ENCODE results near the gene TSPO. TPM values are rescaled to one million over a fixed set of nuclear protein-coding genes. Genes with fewer than 3 reads are reported as not detected.

TSPO gene
- total and polyA plus RNA-seq, 2 of the 13 experiments (the other 11 are each of a cell fraction or from before 2014, with no cell fraction given) = 0.46 to 1.4 TPM

DNA sequence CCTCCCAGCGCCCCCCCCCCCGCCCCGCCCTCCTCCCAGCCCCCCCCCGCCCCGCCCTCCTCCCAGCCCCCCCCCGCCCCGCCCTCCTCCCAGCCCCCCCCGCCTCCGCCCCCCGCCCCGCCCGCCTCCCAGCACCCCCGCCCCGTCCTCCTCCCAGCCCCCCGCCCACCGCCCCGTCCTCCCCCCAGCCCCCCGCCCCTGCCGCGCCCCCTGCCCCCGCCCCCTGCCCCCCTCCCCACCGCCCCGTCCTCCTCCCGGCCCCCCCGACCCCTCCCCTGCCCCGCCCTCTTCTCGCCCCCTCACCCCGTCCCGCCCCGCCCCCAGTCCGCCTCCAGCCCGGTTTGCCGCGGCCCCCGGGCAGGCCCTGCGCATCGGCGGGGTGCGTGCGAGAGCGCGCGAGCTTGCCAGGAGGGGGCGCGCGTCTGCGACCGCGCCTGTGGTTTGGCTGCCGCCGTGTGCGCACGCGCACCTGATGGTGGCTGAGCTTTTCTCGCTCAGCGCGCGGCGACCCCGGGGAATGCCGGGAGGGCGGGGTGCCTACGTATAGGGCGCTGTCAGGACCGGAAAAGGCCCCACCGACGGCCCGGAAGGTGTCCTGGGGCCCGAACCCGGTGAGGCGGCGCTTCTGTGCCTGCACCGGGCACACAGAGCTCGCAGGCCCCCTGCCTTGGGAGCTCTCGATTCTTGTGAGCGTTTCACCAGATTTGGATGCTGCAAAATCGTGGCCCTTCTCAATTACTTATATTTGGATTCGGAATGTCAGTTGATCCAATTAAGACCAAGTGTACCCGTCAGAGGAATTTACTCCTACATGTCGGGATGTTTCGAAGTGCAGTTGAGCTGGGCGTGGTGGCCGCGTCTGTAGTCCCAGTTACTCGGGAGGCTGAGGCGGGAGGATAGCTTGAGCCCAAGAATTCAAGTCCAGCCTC lies 36.1 kb downstream of the TSPO start (continued):
- TF ChIP-seq ZNF784 (CRISPR knock-in tag; IDR thresholded peaks at IDR 0.05; ENCODE audit: borderline replicate concordance) (no peak), SRY (CRISPR knock-in tag; IDR thresholded peaks at IDR 0.05) (peak; percentile 70; the same call in 1 of the 2 replicates), SMYD3 (CRISPR knock-in tag; IDR thresholded peaks at IDR 0.05) (no peak; the same call in 1 of the 2 replicates), TBP (CRISPR knock-in tag; IDR thresholded peaks at IDR 0.05) (0 out of 2 replicates have a peak, but pooled peaks have one; percentile 47), ZNF816 (CRISPR knock-in tag; IDR thresholded peaks at IDR 0.05; ENCODE audit: borderline replicate concordance) (no peak), ZNF101 (CRISPR knock-in tag; IDR thresholded peaks at IDR 0.05; ENCODE audit: borderline replicate concordance, low read depth) (no peak), ZFP37 (CRISPR knock-in tag; IDR thresholded peaks at IDR 0.05; ENCODE audit: borderline replicate concordance) (peak; percentile 41; the same call in 1 of the 2 replicates), SMC3 (IDR thresholded peaks at IDR 0.05; ENCODE audit: low read length) (no peak), KDM5A (IDR thresholded peaks at IDR 0.05; ENCODE audit: borderline replicate concordance, low read length) (no peak), KLF11 (CRISPR knock-in tag; IDR thresholded peaks at IDR 0.05) (no peak), NR2F2 (IDR thresholded peaks at IDR 0.05; ENCODE audit: borderline replicate concordance, low read depth) (no peak), ZNF260 (CRISPR knock-in tag; IDR thresholded peaks at IDR 0.05; ENCODE audit: borderline replicate concordance, low read depth) (no peak), ZNF383 (CRISPR knock-in tag; IDR thresholded peaks at IDR 0.05; ENCODE audit: borderline replicate concordance) (no peak), PCBP2 (optimal IDR thresholded peaks at IDR 0.05; ENCODE audit: low read depth, low read length, poor library complexity, severe bottlenecking) (no peak), ZBTB20 (CRISPR knock-in tag; IDR thresholded peaks at IDR 0.05; ENCODE audit: borderline replicate concordance, low read depth) (peak; percentile 60; the same call in 1 of the 2 replicates), ZNF501 (CRISPR knock-in tag; IDR thresholded peaks at IDR 0.05) (peak; percentile 83), ZMAT3 (CRISPR knock-in tag; conservative IDR thresholded peaks at IDR 0.05) (0 out of 2 replicates have a peak, but pooled peaks have one; percentile 32), SNRNP70 (IDR thresholded peaks at IDR 0.05; ENCODE audit: low read depth, low read length) (no peak), ZNF232 (CRISPR knock-in tag; IDR thresholded peaks at IDR 0.05; ENCODE audit: borderline replicate concordance) (peak; percentile 68; the same call in 1 of the 2 replicates), ZNF564 (CRISPR knock-in tag; IDR thresholded peaks at IDR 0.05) (peak; percentile 55; the same call in 1 of the 2 replicates), HOXA5 (CRISPR knock-in tag; IDR thresholded peaks at IDR 0.05) (peak; percentile 89), ZNF660 (CRISPR knock-in tag; IDR thresholded peaks at IDR 0.05; ENCODE audit: borderline replicate concordance, low read depth) (no peak)
- TF ChIP-seq, protein P1, sequence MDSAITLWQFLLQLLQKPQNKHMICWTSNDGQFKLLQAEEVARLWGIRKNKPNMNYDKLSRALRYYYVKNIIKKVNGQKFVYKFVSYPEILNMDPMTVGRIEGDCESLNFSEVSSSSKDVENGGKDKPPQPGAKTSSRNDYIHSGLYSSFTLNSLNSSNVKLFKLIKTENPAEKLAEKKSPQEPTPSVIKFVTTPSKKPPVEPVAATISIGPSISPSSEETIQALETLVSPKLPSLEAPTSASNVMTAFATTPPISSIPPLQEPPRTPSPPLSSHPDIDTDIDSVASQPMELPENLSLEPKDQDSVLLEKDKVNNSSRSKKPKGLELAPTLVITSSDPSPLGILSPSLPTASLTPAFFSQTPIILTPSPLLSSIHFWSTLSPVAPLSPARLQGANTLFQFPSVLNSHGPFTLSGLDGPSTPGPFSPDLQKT (CRISPR knock-in tag; IDR thresholded peaks at IDR 0.05; ENCODE audit: borderline replicate concordance) = peak; percentile 66; the same call in 1 of the 2 replicates
- TF ChIP-seq, protein P2, sequence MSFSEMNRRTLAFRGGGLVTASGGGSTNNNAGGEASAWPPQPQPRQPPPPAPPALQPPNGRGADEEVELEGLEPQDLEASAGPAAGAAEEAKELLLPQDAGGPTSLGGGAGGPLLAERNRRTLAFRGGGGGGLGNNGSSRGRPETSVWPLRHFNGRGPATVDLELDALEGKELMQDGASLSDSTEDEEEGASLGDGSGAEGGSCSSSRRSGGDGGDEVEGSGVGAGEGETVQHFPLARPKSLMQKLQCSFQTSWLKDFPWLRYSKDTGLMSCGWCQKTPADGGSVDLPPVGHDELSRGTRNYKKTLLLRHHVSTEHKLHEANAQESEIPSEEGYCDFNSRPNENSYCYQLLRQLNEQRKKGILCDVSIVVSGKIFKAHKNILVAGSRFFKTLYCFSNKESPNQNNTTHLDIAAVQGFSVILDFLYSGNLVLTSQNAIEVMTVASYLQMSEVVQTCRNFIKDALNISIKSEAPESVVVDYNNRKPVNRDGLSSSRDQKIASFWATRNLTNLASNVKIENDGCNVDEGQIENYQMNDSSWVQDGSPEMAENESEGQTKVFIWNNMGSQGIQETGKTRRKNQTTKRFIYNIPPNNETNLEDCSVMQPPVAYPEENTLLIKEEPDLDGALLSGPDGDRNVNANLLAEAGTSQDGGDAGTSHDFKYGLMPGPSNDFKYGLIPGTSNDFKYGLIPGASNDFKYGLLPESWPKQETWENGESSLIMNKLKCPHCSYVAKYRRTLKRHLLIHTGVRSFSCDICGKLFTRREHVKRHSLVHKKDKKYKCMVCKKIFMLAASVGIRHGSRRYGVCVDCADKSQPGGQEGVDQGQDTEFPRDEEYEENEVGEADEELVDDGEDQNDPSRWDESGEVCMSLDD (CRISPR knock-in tag; IDR thresholded peaks at IDR 0.05; ENCODE audit: borderline replicate concordance) = peak; percentile 44; the same call in 1 of the 2 replicates

Measured in HepG2 (cell line).